ENCODE results near the gene EXD2.
A peak's percentile ranks its signal among the peaks of the same experiment; 100 is the strongest.
"Not testable (repeated sequence)": the region's sequence is repeated elsewhere in the genome, so short reads cannot be mapped to it uniquely, and the experiment has no call there.

EXD2 gene

DNA sequence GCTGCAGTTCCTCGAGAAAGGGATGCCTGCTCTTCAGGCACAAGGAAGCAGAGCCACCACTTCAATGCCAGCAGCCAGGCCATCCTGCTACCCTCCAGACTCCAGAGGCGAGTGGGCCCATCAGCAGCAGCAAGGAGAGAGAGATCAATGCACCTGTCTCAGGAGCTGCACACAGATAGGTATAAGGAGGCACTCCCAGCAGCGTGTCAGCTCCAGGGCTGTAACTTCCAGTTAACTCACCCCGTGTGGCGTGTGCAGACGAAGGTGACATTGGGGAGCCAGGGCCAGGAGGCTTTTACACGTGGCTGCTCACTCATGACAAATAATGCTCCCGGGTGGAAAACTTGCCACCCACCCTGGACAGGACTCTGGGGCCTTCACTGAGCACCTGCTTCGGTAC lies 92.9 kb downstream of the EXD2 start:
- no peak for DNase-seq

GRCh38 chr14:69285661-69286255 lies 94.5 kb downstream of the EXD2 start:
- no peak for DNase-seq

DNA sequence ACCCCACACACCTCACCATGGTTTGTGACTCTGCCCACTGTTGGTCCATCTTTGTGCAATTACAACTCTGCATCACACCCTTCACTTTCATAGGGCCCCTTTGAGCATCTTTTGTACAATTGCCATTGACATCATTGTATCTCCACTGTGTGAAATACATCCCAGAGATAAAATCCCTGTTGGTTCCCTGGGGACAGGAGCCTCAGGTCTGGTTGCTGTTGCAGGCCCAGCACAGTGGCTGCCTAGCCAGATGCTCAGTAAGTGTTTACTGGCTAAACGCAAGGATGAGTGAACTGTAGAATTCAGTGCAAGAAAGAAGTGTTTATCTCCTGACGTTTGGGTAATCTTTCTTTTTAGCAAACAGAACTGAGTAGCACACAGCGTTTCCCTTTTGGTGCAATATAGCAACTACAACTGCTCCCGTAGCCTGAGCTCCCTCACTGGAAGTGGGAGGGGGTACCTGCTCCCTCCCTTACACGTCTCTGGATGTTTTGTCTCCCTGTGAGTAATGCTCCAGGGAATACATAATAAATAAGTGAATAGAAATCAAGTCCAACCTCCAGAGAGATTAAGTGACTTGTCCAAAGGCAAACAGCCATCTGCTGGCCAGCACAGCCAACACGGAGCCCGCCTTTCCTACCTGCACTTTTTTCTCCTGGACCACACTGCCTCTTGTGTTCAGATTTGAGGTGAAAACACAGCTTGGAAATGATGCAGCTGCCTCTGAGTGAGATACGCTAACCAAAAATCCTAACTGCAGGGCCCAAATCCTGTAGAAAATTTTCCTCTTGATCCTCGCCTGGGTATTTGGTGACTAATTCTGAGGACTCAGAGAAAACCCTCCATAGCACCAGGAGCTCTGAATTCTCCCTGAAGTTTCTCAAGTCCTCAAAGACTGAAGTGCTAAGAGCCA lies 96.1 kb downstream of the EXD2 start:
- peak in 1 of 2 experiments; percentile 24 for DNase-seq

DNA sequence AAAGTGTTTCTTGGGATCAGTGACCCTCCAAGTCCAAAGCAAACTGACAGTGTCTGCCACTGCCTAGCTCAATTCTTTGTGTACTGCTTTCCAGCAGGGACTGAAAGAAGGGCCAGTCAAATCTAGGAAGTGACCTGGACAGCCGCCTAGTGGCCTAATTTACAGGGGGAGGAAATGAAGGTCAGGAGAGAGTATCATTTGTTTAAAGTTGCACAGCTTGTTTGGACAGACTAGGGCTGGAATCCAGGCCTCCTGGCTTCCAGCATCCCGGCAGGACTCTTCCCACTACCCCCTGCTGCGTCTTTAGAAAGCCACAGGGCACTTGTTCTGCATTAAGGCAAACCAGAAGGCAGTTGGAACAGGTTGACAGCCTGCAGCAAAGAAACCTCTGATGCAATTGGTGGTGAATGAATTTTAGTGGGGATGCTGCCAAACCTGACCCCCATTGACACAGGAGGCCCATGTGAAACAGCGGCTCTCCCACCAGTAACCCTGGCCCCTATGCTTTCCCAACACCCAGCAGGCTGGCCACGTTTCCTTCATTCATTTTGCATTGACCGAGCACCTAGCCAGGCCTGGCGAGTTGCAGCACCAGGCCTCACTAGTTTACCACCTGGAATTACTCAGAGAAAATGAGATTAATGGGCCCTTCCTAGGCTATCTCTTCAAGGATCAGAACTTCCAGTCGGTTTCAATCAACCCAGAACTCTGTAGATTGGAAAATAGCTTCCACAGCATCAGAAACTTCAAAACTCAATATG lies 96.9 kb downstream of the EXD2 start:
- DNase-seq: peak; percentile 13 to 68

- no peak for DNase-seq
These were observed 97.8 kb downstream of the EXD2 start for GRCh38 chr14:69288956-69289705.

GRCh38 chr14:69289811-69290520 lies 98.7 kb downstream of the EXD2 start:
- no peak for DNase-seq

- DNase-seq: not testable (repeated sequence)
These were observed 99.6 kb downstream of the EXD2 start for GRCh38 chr14:69290881-69291280.

- DNase-seq: no peak
These were observed 100.1 kb downstream of the EXD2 start for GRCh38 chr14:69291396-69291795.

GRCh38 chr14:69291891-69292561 lies 100.7 kb downstream of the EXD2 start:
- DNase-seq: no peak
